H1 (cell line): ENCODE data around the gene CMSS1. TPM values are rescaled to one million over a fixed set of nuclear protein-coding genes. Genes with fewer than 3 reads are reported as not detected.

Source experiments
- ASH2L ChIP-seq: fragments of 200-600, 300-600 bp; sonication (generic); IDR thresholded peaks from one replicate; pipeline ENCODE4 v1.7.1; 2017; ENCODE audit warnings: low read length
- CEBPB ChIP-seq: IDR thresholded peaks from 2 replicates; pipeline ENCODE4 v1.6.1; 2012; ENCODE audit warnings: low read depth, low read length
- EGR1 ChIP-seq: IDR thresholded peaks from 2 replicates; pipeline ENCODE4 v1.6.1; 2011; ENCODE audit warnings: low read depth, low read length, borderline replicate concordance
- EP300 ChIP-seq, 2 experiments: IDR thresholded peaks; 1 replicate in 1 of 2; 2 replicates in 1 of 2; pipeline ENCODE4 v1.6.1; 2011 to 2012; ENCODE audit warnings: low read depth in 2 of 2, low read length in 2 of 2, mild to moderate bottlenecking in 2 of 2, borderline replicate concordance in 1 of 2, inconsistent platforms in 1 of 2, moderate library complexity in 1 of 2
- EZH2 ChIP-seq: fragments of 200-600 bp; sonication (generic); IDR thresholded peaks from 2 replicates; pipeline ENCODE4 v1.7.1; 2012; ENCODE audit warnings: low read depth, mild to moderate bottlenecking, moderate library complexity, low read length, inconsistent platforms; ENCODE audit not compliant: severe bottlenecking
- GABPA ChIP-seq: IDR thresholded peaks from 2 replicates; pipeline ENCODE4 v1.6.1; 2011; ENCODE audit warnings: mild to moderate bottlenecking, low read length, moderate library complexity, borderline replicate concordance; ENCODE audit not compliant: insufficient read depth
- JUN ChIP-seq: IDR thresholded peaks from 2 replicates; pipeline ENCODE4 v1.6.1; 2011; ENCODE audit warnings: low read depth, mild to moderate bottlenecking, improper control_type of control experiment, low read length
- KDM1A ChIP-seq: fragments of 200-600, 300-600 bp; sonication (generic); IDR thresholded peaks from 2 replicates; pipeline ENCODE4 v1.7.1; 2016; ENCODE audit warnings: mild to moderate bottlenecking, low read length, borderline replicate concordance
- KDM4A ChIP-seq: IDR thresholded peaks from one replicate; pipeline ENCODE4 v1.7.1; 2012; ENCODE audit warnings: low read depth, mild to moderate bottlenecking, moderate library complexity, low read length, inconsistent platforms; ENCODE audit not compliant: severe bottlenecking
- NRF1 ChIP-seq: IDR thresholded peaks from 2 replicates; pipeline ENCODE4 v1.6.1; 2011; ENCODE audit warnings: mild to moderate bottlenecking, low read depth, low read length, improper control_type of control experiment
- POLR2A ChIP-seq, 2 experiments: IDR thresholded peaks; 1 replicate in 1 of 2; 2 replicates in 1 of 2; pipeline ENCODE4 v1.6.1; 2011; ENCODE audit warnings: low read depth in 2 of 2, low read length in 2 of 2, mild to moderate bottlenecking in 2 of 2; ENCODE audit errors: control extremely low read depth in 1 of 2
- POLR2AphosphoS5 ChIP-seq: IDR thresholded peaks from 2 replicates; pipeline ENCODE4 v1.6.1; 2011; ENCODE audit warnings: low read depth, low read length
- POU5F1 ChIP-seq: IDR thresholded peaks from 2 replicates; pipeline ENCODE4 v1.6.1; 2011; ENCODE audit warnings: low read depth, mild to moderate bottlenecking, low read length, moderate library complexity
- RAD21 ChIP-seq, 2 experiments: IDR thresholded peaks in 1 of 2; conservative IDR thresholded peaks in 1 of 2; 2 replicates each; pipeline ENCODE4 v1.6.1; 2011; ENCODE audit warnings: low read depth in 2 of 2, low read length in 2 of 2, improper control_type of control experiment in 1 of 2, inconsistent platforms in 1 of 2, mild to moderate bottlenecking in 1 of 2, moderate library complexity in 1 of 2
- RFX5 ChIP-seq: IDR thresholded peaks from 2 replicates; pipeline ENCODE4 v1.6.1; 2011; ENCODE audit warnings: low read depth, low read length, improper control_type of control experiment, borderline replicate concordance
- SIN3A ChIP-seq, 2 experiments: IDR thresholded peaks in 1 of 2; conservative IDR thresholded peaks in 1 of 2; 2 replicates each; pipeline ENCODE4 v1.6.1; 2011 to 2012; ENCODE audit warnings: low read length in 2 of 2, improper control_type of control experiment in 1 of 2, low read depth in 1 of 2, mild to moderate bottlenecking in 1 of 2
- SIX5 ChIP-seq: IDR thresholded peaks from 2 replicates; pipeline ENCODE4 v1.6.1; 2011; ENCODE audit warnings: mild to moderate bottlenecking, low read depth, low read length
- TAF7 ChIP-seq: optimal IDR thresholded peaks from 2 replicates; pipeline ENCODE3; 2011; ENCODE audit warnings: low read depth, mild to moderate bottlenecking, inconsistent platforms, low read length, moderate library complexity, borderline replicate concordance
- TBP ChIP-seq: IDR thresholded peaks from 2 replicates; pipeline ENCODE4 v1.6.1; 2011; ENCODE audit warnings: low read depth, low read length, improper control_type of control experiment
- YY1 ChIP-seq: IDR thresholded peaks from 2 replicates; pipeline ENCODE4 v1.6.1; 2011; ENCODE audit warnings: low read depth, mild to moderate bottlenecking, low read length
- polyA plus RNA-seq, 7 experiments: library from polyadenylated mRNA; depleted of rRNA in 3 of 7; stranded (reverse) in 5 of 7; unstranded in 2 of 7; fragments of >200 nt in 5 of 7; fragments of 200-250 nt in 2 of 7; gene quantifications; 1 replicate in 5 of 7; 2 replicates in 1 of 7; 4 replicates in 1 of 7; pipeline versions ENCODE4 v1.2.1 to v1.2.3, GENCODE V29; 2011 to 2013; ENCODE audit warnings: missing spikeins in 2 of 7, mixed read lengths in 2 of 7
- total RNA-seq: library from RNA; stranded (reverse); fragmentation: NEBNext Ultra II Directional; extraction: Animal tissue kit (Norgen Biotek cat#: 25700); gene quantifications from 2 replicates; pipeline ENCODE4 v1.2.1, GENCODE V29; 2021
- TF ChIP-seq, protein P1 (sequence below): IDR thresholded peaks from 2 replicates; pipeline ENCODE4 v1.6.1; 2012; ENCODE audit warnings: low read length, inconsistent platforms

Gene CMSS1
- total and polyA plus RNA-seq, 2 of the 8 experiments (the other 6 are each of a cell fraction or from before 2014, with no cell fraction given): 15.2 to 75.1 TPM

DNA sequence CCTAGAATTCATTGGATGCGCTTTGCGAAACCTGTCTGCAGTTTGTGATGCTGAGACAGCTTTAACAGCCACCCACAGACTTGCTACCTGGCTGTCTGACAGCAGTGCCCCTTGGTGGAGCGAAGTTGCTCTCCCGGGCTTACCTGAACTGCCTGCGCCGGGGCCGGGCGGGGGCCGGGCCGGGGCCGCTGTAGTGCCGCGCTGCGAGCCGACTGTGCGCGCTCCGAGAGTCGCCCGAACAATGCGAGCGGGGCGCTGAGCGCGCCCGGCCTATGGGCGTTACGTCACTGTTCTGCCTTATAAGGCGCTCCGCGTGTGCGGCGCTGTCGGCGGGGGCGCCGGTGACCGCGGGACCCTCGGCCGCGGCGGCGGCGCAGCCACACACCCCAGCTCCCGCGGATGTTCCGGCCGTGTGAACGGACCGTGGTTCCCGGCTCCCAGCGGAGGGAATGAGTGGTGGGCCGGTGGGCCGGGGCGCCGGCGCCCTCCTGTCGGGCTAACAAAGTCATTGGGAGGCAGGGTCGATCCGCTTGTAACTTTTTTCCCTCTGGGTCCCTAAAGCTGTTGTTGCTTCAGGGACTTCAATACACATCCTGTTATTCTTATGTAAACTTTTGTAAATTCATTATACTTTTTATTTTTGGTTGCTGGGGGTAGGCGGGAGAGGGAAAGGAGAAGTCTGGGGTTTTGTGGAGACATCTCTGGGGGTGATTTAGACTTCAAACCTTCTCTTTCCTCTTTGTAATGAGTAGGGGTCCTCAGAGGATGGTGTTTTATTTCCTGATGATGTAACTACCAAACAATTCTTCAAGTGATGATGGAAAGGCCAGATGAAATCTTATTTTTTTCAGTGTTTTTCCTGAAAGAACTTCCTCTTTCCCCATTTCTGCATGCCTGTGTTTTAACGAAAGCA is 58.5 kb downstream of the CMSS1 start (continued):
- TF ChIP-seq GABPA: 0 out of 2 replicates have a peak, but pooled peaks have one; percentile 17
- TF ChIP-seq CEBPB: peak; percentile 2; the same call in 1 of the 2 replicates
- no peak for TF ChIP-seq SIX5
- no peak for TF ChIP-seq POLR2AphosphoS5
- no peak for TF ChIP-seq NRF1
- peak in 1 of 2 experiments; percentile 49; a peak in 1 of 3 replicates for TF ChIP-seq POLR2A (IDR thresholded peaks at IDR 0.05; ENCODE audit: control extremely low read depth in 1 of 2, low read depth in 2 of 2, low read length in 2 of 2)
- TF ChIP-seq TAF7: peak; percentile 77
- peak; percentile 54; the same call in 1 of the 2 replicates for TF ChIP-seq POU5F1
- TF ChIP-seq JUN: no peak
- TF ChIP-seq EGR1: no peak; the same call in 1 of the 2 replicates
- TF ChIP-seq RAD21 (IDR thresholded peaks at IDR 0.05 in 1 of 2, conservative IDR thresholded peaks at IDR 0.05 in 1 of 2; ENCODE audit: low read depth in 2 of 2, low read length in 2 of 2): peak in 1 of 2 experiments; percentile 47; a peak in 2 of 4 replicates
- TF ChIP-seq EZH2: no peak
- TF ChIP-seq YY1: 0 out of 2 replicates have a peak, but pooled peaks have one; percentile 21
- peak; percentile 73; the same call in 1 of the 2 replicates for TF ChIP-seq TBP
- TF ChIP-seq, protein P1, sequence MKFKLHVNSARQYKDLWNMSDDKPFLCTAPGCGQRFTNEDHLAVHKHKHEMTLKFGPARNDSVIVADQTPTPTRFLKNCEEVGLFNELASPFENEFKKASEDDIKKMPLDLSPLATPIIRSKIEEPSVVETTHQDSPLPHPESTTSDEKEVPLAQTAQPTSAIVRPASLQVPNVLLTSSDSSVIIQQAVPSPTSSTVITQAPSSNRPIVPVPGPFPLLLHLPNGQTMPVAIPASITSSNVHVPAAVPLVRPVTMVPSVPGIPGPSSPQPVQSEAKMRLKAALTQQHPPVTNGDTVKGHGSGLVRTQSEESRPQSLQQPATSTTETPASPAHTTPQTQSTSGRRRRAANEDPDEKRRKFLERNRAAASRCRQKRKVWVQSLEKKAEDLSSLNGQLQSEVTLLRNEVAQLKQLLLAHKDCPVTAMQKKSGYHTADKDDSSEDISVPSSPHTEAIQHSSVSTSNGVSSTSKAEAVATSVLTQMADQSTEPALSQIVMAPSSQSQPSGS: peak; percentile 94
- 0 out of 3 replicates have a peak, but pooled peaks of 1 of the 2 experiments have one; percentile 39 for TF ChIP-seq EP300 (IDR thresholded peaks at IDR 0.05; ENCODE audit: borderline replicate concordance in 1 of 2, low read depth in 2 of 2, low read length in 2 of 2)
- no peak for TF ChIP-seq RFX5
- peak; percentile 29; the same call in 1 of the 2 replicates for TF ChIP-seq KDM1A
- peak; percentile 40 for TF ChIP-seq KDM4A
- TF ChIP-seq ASH2L: peak; percentile 59
- TF ChIP-seq SIN3A (conservative IDR thresholded peaks at IDR 0.05 in 1 of 2, IDR thresholded peaks at IDR 0.05 in 1 of 2; ENCODE audit: low read depth in 1 of 2, low read length in 2 of 2): peak; percentile 53 to 65; a peak in 1 of 4 replicates
